Inferior parietal cortex (tissue), 1 donor: Measurements from ENCODE around the gene NDE1.
"Not testable (repeated sequence)": the region's sequence is repeated elsewhere in the genome, so short reads cannot be mapped to it uniquely, and the experiment has no call there.

ENCODE experiments used
- DNase-seq: peaks from one replicate; pipeline ENCODE4 v3.0.0-alpha.2; 2016; ENCODE audit errors: extremely low spot score

NDE1 gene

GRCh38 chr16:15620611-15621195 is 29.3 kb upstream of the NDE1 start:
- no peak for DNase-seq

GRCh38 chr16:15621456-15621855 is 28.6 kb upstream of the NDE1 start:
- no peak for DNase-seq

GRCh38 chr16:15621889-15622288 is 28.2 kb upstream of the NDE1 start:
- DNase-seq, result no peak

- DNase-seq, result no peak
Measured at GRCh38 chr16:15631730-15632409, 18.2 kb upstream of the NDE1 start.

- DNase-seq, result no peak
Measured at GRCh38 chr16:15635926-15636325, 14.1 kb upstream of the NDE1 start.

- DNase-seq, result no peak
Measured at GRCh38 chr16:15636392-15636873, 13.6 kb upstream of the NDE1 start.

GRCh38 chr16:15639061-15639568 is 10.9 kb upstream of the NDE1 start:
- DNase-seq, result no peak

- no peak for DNase-seq
Measured at GRCh38 chr16:15640966-15641365, 9.1 kb upstream of the NDE1 start.

- DNase-seq, result no peak
Measured at GRCh38 chr16:15641753-15642556, 8.1 kb upstream of the NDE1 start.

- peak; percentile 55 for DNase-seq
Measured at GRCh38 chr16:15642557-15643047, 7.4 kb upstream of the NDE1 start.

GRCh38 chr16:15643048-15643945 is 6.7 kb upstream of the NDE1 start, which contains the start of gene MARF1:
MARF1 (minus strand) TSS chr16:15643154; CDS start chr16:15639233, 3,921 bp downstream.
- DNase-seq, result peak; percentile 93

GRCh38 chr16:15643946-15644250 is 6.1 kb upstream of the NDE1 start:
- DNase-seq, result no peak

- no peak for DNase-seq
Measured at GRCh38 chr16:15644267-15644961, 5.6 kb upstream of the NDE1 start.

- DNase-seq, result not testable (repeated sequence)
Measured at GRCh38 chr16:15644962-15645465, 5.0 kb upstream of the NDE1 start.

- not testable (repeated sequence) for DNase-seq
Measured at GRCh38 chr16:15646557-15647293, 3.3 kb upstream of the NDE1 start.

- DNase-seq, result no peak
Measured at GRCh38 chr16:15647294-15648014, 2.6 kb upstream of the NDE1 start.

GRCh38 chr16:15648135-15648730 is 1.8 kb upstream of the NDE1 start:
- no peak for DNase-seq

GRCh38 chr16:15649311-15649710 is 734 bp upstream of the NDE1 start:
- DNase-seq, result not testable (repeated sequence)

- no peak for DNase-seq
Measured at GRCh38 chr16:15649727-15650018, 372 bp upstream of the NDE1 start.
